Panc1 (cell line): Measurements from ENCODE around the gene TMPRSS13. TPM values are rescaled to one million over a fixed set of nuclear protein-coding genes. Genes with fewer than 3 reads are reported as not detected.

Experiments
- ATAC-seq: fragments of 200-7000 bp; cut with Tn5 transposase; 2 replicates; pipeline ENCODE4 v1.9.1; 2020; ENCODE audit warnings: mild to moderate bottlenecking, moderate library complexity
- BruUV-seq: library from RNA; stranded (reverse); fragments of 400-500 nt; replicated peaks from 2 replicates; lab custom pipeline; 2021; lab: Mats Ljungman, UMichigan
- CTCF ChIA-PET: fragments of 300-600 bp; sonication (Branson Sonifier 250); formaldehyde crosslinking; loops from one replicate; lab custom pipeline; 2022; ENCODE audit warnings: antibody characterized with exemption; lab: Charles Lee
- POLR2A ChIA-PET: fragments of 300-600 bp; sonication (Branson Sonifier 250); formaldehyde crosslinking; loops from one replicate; lab custom pipeline; 2022; ENCODE audit warnings: antibody characterized with exemption; lab: Charles Lee
- DNase-seq: peaks from one replicate; pipeline ENCODE4 v3.0.0-alpha.2; 2010; ENCODE audit warnings: low read depth, low spot score
- H3K27ac ChIP-seq: 2 replicates; pipeline ENCODE4 v1.5.1; 2011; ENCODE audit warnings: mild to moderate bottlenecking, low read length, inconsistent platforms
- H3K27me3 ChIP-seq: fragments of 200-500 bp; sonication (Bioruptor generic); 2 replicates; pipeline ENCODE4 v1.6.0; 2014; ENCODE audit warnings: low read length, inconsistent platforms; ENCODE audit not compliant: control insufficient read depth, insufficient read depth
- H3K36me3 ChIP-seq: fragments of 200-500 bp; sonication (Bioruptor generic); 2 replicates; pipeline ENCODE4 v1.5.1; 2014; ENCODE audit warnings: inconsistent platforms, mild to moderate bottlenecking, low read length, moderate library complexity; ENCODE audit not compliant: control insufficient read depth, insufficient read depth
- H3K4me1 ChIP-seq: 2 replicates; pipeline ENCODE4 v1.5.1; 2011; ENCODE audit warnings: inconsistent platforms, mild to moderate bottlenecking, low read length, moderate library complexity; ENCODE audit not compliant: control insufficient read depth, insufficient read depth
- H3K4me3 ChIP-seq, 2 experiments: 2 replicates each; pipeline ENCODE4 v1.5.1; 2011 to 2012; ENCODE audit warnings: low read depth in 2 of 2, low read length in 2 of 2, mild to moderate bottlenecking in 2 of 2, inconsistent platforms in 1 of 2, moderate library complexity in 1 of 2
- H3K9me3 ChIP-seq: fragments of 200-500 bp; sonication (Bioruptor generic); 2 replicates; pipeline ENCODE4 v1.5.1; 2014; ENCODE audit warnings: low read depth, mild to moderate bottlenecking, inconsistent platforms, low read length, moderate library complexity; ENCODE audit not compliant: control insufficient read depth, insufficient read depth
- CTCF ChIP-seq: fragments of 450-650 bp; IDR thresholded peaks from 2 replicates; pipeline ENCODE4 v1.5.1; 2017; ENCODE audit warnings: mild to moderate bottlenecking
- POLR2AphosphoS5 ChIP-seq: IDR thresholded peaks from 2 replicates; pipeline ENCODE4 v1.6.1; 2012; ENCODE audit warnings: mild to moderate bottlenecking, low read depth, low read length, moderate library complexity
- SIN3A ChIP-seq: IDR thresholded peaks from 2 replicates; pipeline ENCODE4 v1.6.1; 2012; ENCODE audit warnings: low read depth, mild to moderate bottlenecking, low read length, moderate library complexity, borderline replicate concordance; ENCODE audit not compliant: insufficient read depth
- in situ Hi-C: cut with HindIII; loops from 2 replicates; pipeline ENCODE4 v1.10.0; 2016; ENCODE audit warnings: low sequenced_read_pairs, low pct_unique_long_range_greater_than_20kb
- intact Hi-C: fragments of 100-400 bp; cut with micrococcal nuclease; formaldehyde crosslinking; loops from one replicate; pipeline ENCODE4 v1.10.0; 2022; ENCODE audit not compliant: unreplicated experiment
- total RNA-seq: library from RNA; stranded (reverse); gene quantifications from one replicate; pipeline ENCODE4 v1.2.1, GENCODE V29; 2021; ENCODE audit not compliant: unreplicated experiment
- TF ChIP-seq, protein P1 (sequence below), 2 experiments: IDR thresholded peaks; 2 replicates each; pipeline ENCODE4 v1.6.1; 2011 to 2012; ENCODE audit warnings: low read depth in 2 of 2, control low read depth in 1 of 2, low read length in 1 of 2, mild to moderate bottlenecking in 1 of 2, moderate library complexity in 1 of 2; ENCODE audit not compliant: insufficient read depth in 1 of 2

The TMPRSS13 gene
- total RNA-seq, 1 experiment from 2014 or later, result not detected

GRCh38 chr11:117851852-117852251 is 77.3 kb downstream of the TMPRSS13 start:
- CTCF ChIA-PET, result no interaction called here
- DNase-seq, result no peak

GRCh38 chr11:117851106-117851505 is 78.1 kb downstream of the TMPRSS13 start:
- in situ Hi-C loops, result no loop called here
- TF ChIP-seq CTCF (no peak), SIN3A (no peak)
- TF ChIP-seq, protein P1, sequence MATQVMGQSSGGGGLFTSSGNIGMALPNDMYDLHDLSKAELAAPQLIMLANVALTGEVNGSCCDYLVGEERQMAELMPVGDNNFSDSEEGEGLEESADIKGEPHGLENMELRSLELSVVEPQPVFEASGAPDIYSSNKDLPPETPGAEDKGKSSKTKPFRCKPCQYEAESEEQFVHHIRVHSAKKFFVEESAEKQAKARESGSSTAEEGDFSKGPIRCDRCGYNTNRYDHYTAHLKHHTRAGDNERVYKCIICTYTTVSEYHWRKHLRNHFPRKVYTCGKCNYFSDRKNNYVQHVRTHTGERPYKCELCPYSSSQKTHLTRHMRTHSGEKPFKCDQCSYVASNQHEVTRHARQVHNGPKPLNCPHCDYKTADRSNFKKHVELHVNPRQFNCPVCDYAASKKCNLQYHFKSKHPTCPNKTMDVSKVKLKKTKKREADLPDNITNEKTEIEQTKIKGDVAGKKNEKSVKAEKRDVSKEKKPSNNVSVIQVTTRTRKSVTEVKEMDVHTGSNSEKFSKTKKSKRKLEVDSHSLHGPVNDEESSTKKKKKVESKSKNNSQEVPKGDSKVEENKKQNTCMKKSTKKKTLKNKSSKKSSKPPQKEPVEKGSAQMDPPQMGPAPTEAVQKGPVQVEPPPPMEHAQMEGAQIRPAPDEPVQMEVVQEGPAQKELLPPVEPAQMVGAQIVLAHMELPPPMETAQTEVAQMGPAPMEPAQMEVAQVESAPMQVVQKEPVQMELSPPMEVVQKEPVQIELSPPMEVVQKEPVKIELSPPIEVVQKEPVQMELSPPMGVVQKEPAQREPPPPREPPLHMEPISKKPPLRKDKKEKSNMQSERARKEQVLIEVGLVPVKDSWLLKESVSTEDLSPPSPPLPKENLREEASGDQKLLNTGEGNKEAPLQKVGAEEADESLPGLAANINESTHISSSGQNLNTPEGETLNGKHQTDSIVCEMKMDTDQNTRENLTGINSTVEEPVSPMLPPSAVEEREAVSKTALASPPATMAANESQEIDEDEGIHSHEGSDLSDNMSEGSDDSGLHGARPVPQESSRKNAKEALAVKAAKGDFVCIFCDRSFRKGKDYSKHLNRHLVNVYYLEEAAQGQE (IDR thresholded peaks at IDR 0.05; ENCODE audit: insufficient read depth in 1 of 2, low read depth in 2 of 2, low read length in 1 of 2), result no peak

More at GRCh38 chr11:117851852-117852251, 77.3 kb downstream of the TMPRSS13 start:
- no peak for TF ChIP-seq POLR2AphosphoS5
- TF ChIP-seq, protein P1 (IDR thresholded peaks at IDR 0.05; ENCODE audit: insufficient read depth in 1 of 2, low read depth in 2 of 2, low read length in 1 of 2), result no peak
- no peak for TF ChIP-seq CTCF
- no peak overlapping the region for H3K4me3 ChIP-seq
- no peak overlapping the region for H3K27ac ChIP-seq
- no peaks in the 10 kb centered on the region for H3K36me3 ChIP-seq
- BruUV-seq, result no TSS peak
- ATAC-seq, result no peak
- in situ Hi-C loops (no loop called here), intact Hi-C loops (no loop called here)
- no peaks in the 10 kb centered on the region for H3K9me3 ChIP-seq
- H3K27me3 ChIP-seq, result peaks cover 26% of the 10 kb centered on the region
- no peaks in the 10 kb centered on the region for H3K4me1 ChIP-seq
- POLR2A ChIA-PET, result no interaction called here

More at GRCh38 chr11:117851106-117851505, 78.1 kb downstream of the TMPRSS13 start:
- ATAC-seq, result no peak
- Histone ChIP-seq H3K36me3 (no peaks in the 10 kb centered on the region), H3K4me3 (no peak overlapping the region), H3K27ac (no peak overlapping the region), H3K9me3 (no peaks in the 10 kb centered on the region), H3K27me3 (peaks cover 31% of the 10 kb centered on the region), H3K4me1 (no peaks in the 10 kb centered on the region)
- no TSS peak for BruUV-seq
- ChIA-PET POLR2A (no interaction called here), CTCF (no interaction called here)
- intact Hi-C loops, result no loop called here
- no peak for DNase-seq

Other genes starting within 250 kb of the TMPRSS13 start
- 1.6 TPM for gene DSCAML1, start 132.2 kb downstream of the TMPRSS13 start, total RNA-seq
- 0.39 TPM for gene FXYD2, start 104.7 kb downstream of the TMPRSS13 start, total RNA-seq
- 0.54 TPM for gene FXYD6, start 52.7 kb downstream of the TMPRSS13 start, total RNA-seq
- gene IL10RA, start 57.0 kb upstream of the TMPRSS13 start, total RNA-seq, result 0.41 TPM
- not detected for gene TMPRSS4, start 147.7 kb upstream of the TMPRSS13 start, total RNA-seq
- not detected for gene SMIM35, start 157.6 kb upstream of the TMPRSS13 start, total RNA-seq
- gene SCN4B, start 223.4 kb upstream of the TMPRSS13 start, total RNA-seq, result 0.33 TPM
- gene SCN2B, start 247.2 kb upstream of the TMPRSS13 start, total RNA-seq, result not detected